Body of pancreas (tissue), 4 donors: ENCODE measurements around the gene ATPAF2. TPM values are rescaled to one million over a fixed set of nuclear protein-coding genes. Genes with fewer than 3 reads are reported as not detected.

Source experiments
- ATAC-seq: fragments of 150-250 bp; one replicate; pipeline ENCODE4 v1.9.1; 2016
- DNase-seq, 4 donors: peaks; one replicate each; pipeline ENCODE4 v3.0.0-alpha.2; 2019
- H3K27ac ChIP-seq, 4 donors: fragments of 200-600 bp; sonication (generic); 1 replicate in 3 of 4; 2 replicates in 1 of 4; pipeline versions ENCODE4 v1.5.1 to v1.6.1; 2016 to 2019; ENCODE audit warnings: mild to moderate bottlenecking in 1 of 4, mixed read lengths in 1 of 4, moderate library complexity in 1 of 4
- H3K27me3 ChIP-seq, 2 donors: fragments of 200-600 bp; sonication (generic); one replicate each; pipeline ENCODE4 v1.6.0; 2016; ENCODE audit warnings: mild to moderate bottlenecking in 1 of 2
- H3K36me3 ChIP-seq, 2 donors: fragments of 200-600 bp; sonication (generic); replicated peaks in 1 of 2; 2 replicates each; pipeline ENCODE4 v1.5.1; 2016; ENCODE audit warnings: low read depth in 2 of 2; ENCODE audit not compliant: insufficient read depth in 1 of 2
- H3K4me1 ChIP-seq: fragments of 200-600 bp; sonication (generic); one replicate; pipeline ENCODE4 v1.6.0; 2016
- H3K4me3 ChIP-seq, 2 donors: fragments of 200-600 bp; sonication (generic); 1 replicate in 1 of 2; 2 replicates in 1 of 2; pipeline ENCODE4 v1.5.1; 2016 to 2019
- H3K9me3 ChIP-seq, 3 donors: fragments of 200-600 bp; sonication (generic); 1 replicate in 2 of 3; 2 replicates in 1 of 3; pipeline ENCODE4 v1.5.1; 2016
- POLR2A ChIP-seq, 3 donors: fragments of 450-650 bp; IDR thresholded peaks; one replicate each; pipeline ENCODE4 v1.6.1; 2016; ENCODE audit warnings: antibody characterized with exemption in 3 of 3, mild to moderate bottlenecking in 2 of 3
- WGBS, 2 donors: methylation state at CpG; one replicate each; pipeline ENCODE4 v1.1.5; 2017; 5-methylcytosine and 5-hydroxymethylcytosine counted together
- intact Hi-C: fragments of 100-400 bp; cut with DNase I; formaldehyde crosslinking; loops from one replicate; pipeline ENCODE4 v1.15.1; 2023
- total RNA-seq, 2 donors: library from RNA; depleted of rRNA; stranded (reverse); fragments of >200 nt; gene quantifications; one replicate each; pipeline ENCODE4 v1.1.0, GENCODE V29; 2016
- TF ChIP-seq, protein P1 (sequence below), 7 experiments: fragments of 450-650 bp in 4 of 7; fragments of 200-600 bp in 3 of 7; sonication (generic) in 3 of 7; IDR thresholded peaks; one replicate each; pipeline ENCODE4 v1.5.1; 2016 to 2019; ENCODE audit warnings: antibody characterized with exemption in 7 of 7

ATPAF2 gene
- total RNA-seq, 2 donors from 2014 or later, result 10.9 to 34.3 TPM

DNA sequence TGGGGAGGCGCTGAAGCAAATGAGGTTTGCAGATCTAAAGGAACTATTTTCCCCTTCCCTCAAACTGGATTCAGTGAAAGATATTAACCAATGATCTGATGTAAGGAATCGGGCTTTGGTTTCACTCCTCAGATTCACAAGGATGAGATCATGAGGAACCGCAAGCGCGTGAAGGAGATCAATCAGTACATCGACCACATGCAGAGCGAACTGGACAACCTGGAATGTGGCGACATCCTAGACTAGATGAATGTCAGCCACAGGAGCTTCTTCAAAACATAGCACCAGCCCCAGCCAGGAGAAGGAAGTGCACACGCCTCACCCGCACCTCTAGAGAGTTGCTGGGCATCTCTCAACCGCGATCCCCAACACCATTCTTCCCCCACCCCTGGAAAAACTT lies 22.5 kb downstream of the ATPAF2 start:
- ATAC-seq (no peak), DNase-seq (no peak)
- no peaks in the 10 kb centered on the region for H3K36me3 ChIP-seq
- peaks cover 19% of the 10 kb centered on the region for H3K4me1 ChIP-seq
- H3K4me3 ChIP-seq, result no peak overlapping the region
- no peaks in the 10 kb centered on the region for H3K9me3 ChIP-seq
- H3K27me3 ChIP-seq, result no peaks in the 10 kb centered on the region
- TF ChIP-seq, protein P1, sequence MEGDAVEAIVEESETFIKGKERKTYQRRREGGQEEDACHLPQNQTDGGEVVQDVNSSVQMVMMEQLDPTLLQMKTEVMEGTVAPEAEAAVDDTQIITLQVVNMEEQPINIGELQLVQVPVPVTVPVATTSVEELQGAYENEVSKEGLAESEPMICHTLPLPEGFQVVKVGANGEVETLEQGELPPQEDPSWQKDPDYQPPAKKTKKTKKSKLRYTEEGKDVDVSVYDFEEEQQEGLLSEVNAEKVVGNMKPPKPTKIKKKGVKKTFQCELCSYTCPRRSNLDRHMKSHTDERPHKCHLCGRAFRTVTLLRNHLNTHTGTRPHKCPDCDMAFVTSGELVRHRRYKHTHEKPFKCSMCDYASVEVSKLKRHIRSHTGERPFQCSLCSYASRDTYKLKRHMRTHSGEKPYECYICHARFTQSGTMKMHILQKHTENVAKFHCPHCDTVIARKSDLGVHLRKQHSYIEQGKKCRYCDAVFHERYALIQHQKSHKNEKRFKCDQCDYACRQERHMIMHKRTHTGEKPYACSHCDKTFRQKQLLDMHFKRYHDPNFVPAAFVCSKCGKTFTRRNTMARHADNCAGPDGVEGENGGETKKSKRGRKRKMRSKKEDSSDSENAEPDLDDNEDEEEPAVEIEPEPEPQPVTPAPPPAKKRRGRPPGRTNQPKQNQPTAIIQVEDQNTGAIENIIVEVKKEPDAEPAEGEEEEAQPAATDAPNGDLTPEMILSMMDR (IDR thresholded peaks at IDR 0.05), result no peak
- TF ChIP-seq POLR2A (IDR thresholded peaks at IDR 0.05), result no peak
- H3K27ac ChIP-seq, result no peak overlapping the region
- intact Hi-C loops, result no loop called here
- WGBS, 2 donors, result 92 to 94% methylated on average over 12 of the region's 12 CpGs

DNA sequence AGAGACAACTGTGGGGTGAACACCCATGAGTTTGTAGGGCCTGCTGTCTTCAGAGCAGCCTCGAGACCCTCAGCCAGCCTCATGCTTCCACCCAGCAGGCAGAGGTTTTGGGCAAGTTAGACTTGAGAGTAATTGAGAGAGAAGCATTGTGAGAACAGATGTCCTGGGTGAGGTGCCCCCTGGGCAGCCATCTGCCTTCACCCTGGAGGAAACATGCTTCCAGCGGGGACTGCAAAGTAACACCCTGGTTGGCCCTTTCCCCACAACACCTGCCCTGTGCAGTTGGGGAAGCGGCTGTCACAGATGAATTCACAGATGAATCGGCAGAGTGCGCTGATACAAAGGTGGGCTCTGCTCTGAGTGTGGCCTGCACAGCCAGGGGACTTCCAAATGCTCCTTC lies 23.4 kb downstream of the ATPAF2 start:
- WGBS, 2 donors, result 88 to 100% methylated on average over 1 to 5 of the region's 5 CpGs
- no peak overlapping the region for H3K4me3 ChIP-seq
- DNase-seq (no peak), ATAC-seq (no peak)
- intact Hi-C loops, result no loop called here
- no peak overlapping the region for H3K27ac ChIP-seq
- peaks cover 19% of the 10 kb centered on the region for H3K4me1 ChIP-seq
- no peaks in the 10 kb centered on the region for H3K27me3 ChIP-seq
- no peaks in the 10 kb centered on the region for H3K9me3 ChIP-seq
- no peak for TF ChIP-seq POLR2A (IDR thresholded peaks at IDR 0.05)
- TF ChIP-seq, protein P1 (IDR thresholded peaks at IDR 0.05), result no peak
- H3K36me3 ChIP-seq, result no peaks in the 10 kb centered on the region

DNA sequence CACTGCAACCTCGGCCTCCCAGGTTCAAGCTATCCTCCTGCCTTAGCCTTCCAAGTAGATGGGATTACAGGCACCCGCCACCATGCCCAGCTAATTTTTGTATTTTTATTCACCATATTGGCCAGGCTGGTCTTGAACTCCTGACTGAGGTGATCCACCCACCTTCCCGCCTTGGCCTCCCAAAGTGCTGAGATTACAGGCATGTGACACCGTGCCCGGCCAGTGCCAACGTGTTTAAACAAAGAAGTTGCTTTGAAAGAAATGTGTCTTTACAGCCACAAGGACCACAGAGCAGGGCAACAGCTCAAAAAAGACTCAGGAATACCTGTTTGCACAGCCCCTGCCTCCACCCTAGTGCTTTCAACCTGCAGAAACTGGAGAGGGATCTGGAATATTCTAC lies 25.0 kb downstream of the ATPAF2 start:
- no peak for TF ChIP-seq POLR2A (IDR thresholded peaks at IDR 0.05)
- TF ChIP-seq, protein P1 (IDR thresholded peaks at IDR 0.05), result no peak
- WGBS, 2 donors, result 91 to 97% methylated on average over 6 of the region's 6 CpGs
- DNase-seq, result no peak
- no peaks in the 10 kb centered on the region for H3K9me3 ChIP-seq
- intact Hi-C loops, result no loop called here
- H3K27ac ChIP-seq, result no peak overlapping the region
- H3K4me1 ChIP-seq, result peaks cover 15% of the 10 kb centered on the region
- no peak overlapping the region for H3K4me3 ChIP-seq
- ATAC-seq, result no peak
- H3K27me3 ChIP-seq, result no peaks in the 10 kb centered on the region
- H3K36me3 ChIP-seq, result no peaks in the 10 kb centered on the region

DNA sequence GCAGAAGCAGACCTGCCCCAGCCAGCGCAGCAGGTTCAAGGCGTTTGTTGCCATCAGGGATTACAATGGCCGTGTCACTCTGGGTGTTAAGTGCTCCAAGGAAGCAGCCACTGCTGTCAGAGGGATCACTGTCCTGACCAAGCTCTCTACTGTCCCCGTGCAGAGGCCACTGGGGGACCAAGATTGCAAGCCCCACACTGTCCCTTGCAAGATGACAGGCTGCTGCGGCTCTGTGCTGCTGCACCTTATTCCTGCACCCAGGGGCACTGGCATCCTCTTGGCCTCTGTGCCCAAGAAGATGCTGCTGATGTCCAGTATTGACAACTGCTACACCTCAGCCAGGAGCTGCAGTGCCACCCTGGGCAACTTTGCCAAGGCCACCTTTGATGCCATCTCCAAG lies 27.7 kb downstream of the ATPAF2 start:
- Histone ChIP-seq H3K27ac (no peak overlapping the region), H3K4me1 (no peaks in the 10 kb centered on the region), H3K36me3 (no peaks in the 10 kb centered on the region), H3K27me3 (no peaks in the 10 kb centered on the region), H3K9me3 (no peaks in the 10 kb centered on the region), H3K4me3 (no peak overlapping the region)
- intact Hi-C loops, result no loop called here
- TF ChIP-seq, protein P1 (IDR thresholded peaks at IDR 0.05), result no peak
- no peak for TF ChIP-seq POLR2A (IDR thresholded peaks at IDR 0.05)
- 91% methylated on average over 5 of the region's 5 CpGs; no CpG with 5 or more reads in 1 of the 2 donors for WGBS, 2 donors
- ATAC-seq, result no peak
- DNase-seq, result no peak

DNA sequence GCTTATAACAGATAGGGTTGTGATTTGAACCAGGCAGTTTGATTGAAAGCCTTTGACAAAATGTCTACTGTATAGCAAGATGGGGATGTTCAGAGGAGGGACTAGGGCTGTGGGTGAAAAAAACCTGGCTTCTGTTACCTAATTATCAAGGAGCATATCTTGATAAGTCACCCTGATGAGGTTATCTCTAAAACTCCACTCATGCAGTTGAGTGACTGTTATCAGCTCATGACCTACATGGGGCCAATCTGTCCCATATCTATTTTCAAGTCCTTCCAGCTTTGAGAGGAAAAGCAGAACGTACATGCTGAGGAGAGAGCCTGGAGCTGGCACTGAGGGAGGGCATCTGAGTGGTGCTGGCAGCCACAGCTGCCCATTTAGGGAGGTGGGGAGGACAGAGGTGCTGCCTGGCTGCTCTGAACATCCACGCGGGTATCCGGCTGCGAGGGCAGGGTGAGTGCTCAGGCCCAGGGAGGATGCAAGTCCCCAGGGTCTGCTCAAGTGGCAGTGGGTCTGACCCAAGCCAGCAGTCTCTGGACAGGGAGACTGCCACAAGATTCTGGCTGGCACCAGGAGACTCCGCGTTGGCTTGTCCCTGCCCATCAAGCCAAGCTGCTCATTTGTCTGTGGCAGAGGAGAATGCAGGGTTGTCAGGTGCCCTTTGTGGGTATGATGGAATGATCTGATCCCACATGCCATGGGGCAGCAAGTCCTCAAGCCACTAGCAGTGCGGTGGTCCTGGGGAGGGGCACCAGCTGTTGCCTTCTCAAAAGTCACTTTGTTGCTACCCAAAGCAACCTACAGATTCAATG lies 29.2 kb downstream of the ATPAF2 start:
- Histone ChIP-seq H3K36me3 (no peaks in the 10 kb centered on the region), H3K27ac (no peak overlapping the region), H3K4me1 (no peaks in the 10 kb centered on the region), H3K9me3 (no peaks in the 10 kb centered on the region), H3K27me3 (no peaks in the 10 kb centered on the region), H3K4me3 (no peak overlapping the region)
- DNase-seq (no peak), ATAC-seq (no peak)
- no peak for TF ChIP-seq POLR2A (IDR thresholded peaks at IDR 0.05)
- TF ChIP-seq, protein P1 (IDR thresholded peaks at IDR 0.05), result no peak
- WGBS, 2 donors, result 73 to 95% methylated on average over 4 to 8 of the region's 8 CpGs
- intact Hi-C loops, result no loop called here
